ENCODE data around the gene CD177.
"Not testable (repeated sequence)": the region's sequence is repeated elsewhere in the genome, so short reads cannot be mapped to it uniquely, and the experiment has no call there.

CD177 gene

DNA sequence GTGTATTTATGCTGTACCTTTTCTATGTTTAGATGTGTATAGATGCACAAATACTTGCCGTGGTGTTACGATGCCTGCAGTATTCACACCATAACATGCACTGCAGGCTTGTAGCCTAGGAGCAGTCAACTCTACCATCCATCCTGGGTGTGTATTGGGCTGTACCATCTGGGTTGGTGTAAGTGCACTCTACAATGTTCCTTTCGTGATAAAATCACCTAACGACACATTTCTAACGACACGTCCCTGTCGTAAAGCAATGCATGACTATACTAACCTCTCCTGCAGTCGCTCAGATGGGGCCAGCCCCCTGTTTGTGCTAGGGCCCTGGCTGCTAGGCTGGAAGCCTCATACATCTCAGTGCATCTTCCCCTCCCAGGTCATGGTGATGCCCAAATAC lies 18.4 kb downstream of the CD177 start:
- TF ChIP-seq, protein P1, sequence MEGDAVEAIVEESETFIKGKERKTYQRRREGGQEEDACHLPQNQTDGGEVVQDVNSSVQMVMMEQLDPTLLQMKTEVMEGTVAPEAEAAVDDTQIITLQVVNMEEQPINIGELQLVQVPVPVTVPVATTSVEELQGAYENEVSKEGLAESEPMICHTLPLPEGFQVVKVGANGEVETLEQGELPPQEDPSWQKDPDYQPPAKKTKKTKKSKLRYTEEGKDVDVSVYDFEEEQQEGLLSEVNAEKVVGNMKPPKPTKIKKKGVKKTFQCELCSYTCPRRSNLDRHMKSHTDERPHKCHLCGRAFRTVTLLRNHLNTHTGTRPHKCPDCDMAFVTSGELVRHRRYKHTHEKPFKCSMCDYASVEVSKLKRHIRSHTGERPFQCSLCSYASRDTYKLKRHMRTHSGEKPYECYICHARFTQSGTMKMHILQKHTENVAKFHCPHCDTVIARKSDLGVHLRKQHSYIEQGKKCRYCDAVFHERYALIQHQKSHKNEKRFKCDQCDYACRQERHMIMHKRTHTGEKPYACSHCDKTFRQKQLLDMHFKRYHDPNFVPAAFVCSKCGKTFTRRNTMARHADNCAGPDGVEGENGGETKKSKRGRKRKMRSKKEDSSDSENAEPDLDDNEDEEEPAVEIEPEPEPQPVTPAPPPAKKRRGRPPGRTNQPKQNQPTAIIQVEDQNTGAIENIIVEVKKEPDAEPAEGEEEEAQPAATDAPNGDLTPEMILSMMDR (conservative IDR thresholded peaks at IDR 0.05): no peak
- no peak for TF ChIP-seq ZFX (IDR thresholded peaks at IDR 0.05)

GRCh38 chr19:43372462-43372861 lies 19.0 kb downstream of the CD177 start:
- TF ChIP-seq ZFX (IDR thresholded peaks at IDR 0.05): no peak
- TF ChIP-seq, protein P1 (conservative IDR thresholded peaks at IDR 0.05): no peak
- H3K27ac ChIP-seq: no peak overlapping the region

More for the DNA sequence above, 18.4 kb downstream of the CD177 start:
- no peak overlapping the region for H3K27ac ChIP-seq

- H3K27ac ChIP-seq: not testable (repeated sequence)
Measured at GRCh38 chr19:43377624-43378023, 24.1 kb downstream of the CD177 start.

DNA sequence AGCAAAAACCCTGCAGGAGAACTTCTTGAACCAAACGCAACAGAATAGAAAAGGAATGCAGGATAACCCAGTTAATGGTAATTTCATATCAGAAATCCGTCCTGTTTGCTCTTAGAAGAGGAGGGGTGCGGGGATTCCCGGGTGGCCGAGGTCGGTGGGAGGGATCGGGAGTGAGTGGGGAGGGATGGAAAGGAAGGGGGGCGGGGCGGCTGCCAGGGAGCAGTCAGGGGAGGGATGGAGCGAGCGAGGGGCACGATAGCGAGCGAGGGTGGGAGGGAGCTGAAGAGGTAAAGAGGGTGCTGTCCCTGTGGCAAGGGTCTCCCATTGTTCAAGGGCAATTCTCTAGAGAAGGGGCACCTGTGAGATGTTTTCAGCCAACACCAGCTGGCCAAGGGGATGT lies 26.5 kb downstream of the CD177 start:
- H3K27ac ChIP-seq: no peak overlapping the region
- no peak for TF ChIP-seq ZFX (IDR thresholded peaks at IDR 0.05)
- TF ChIP-seq, protein P1 (conservative IDR thresholded peaks at IDR 0.05): no peak

DNA sequence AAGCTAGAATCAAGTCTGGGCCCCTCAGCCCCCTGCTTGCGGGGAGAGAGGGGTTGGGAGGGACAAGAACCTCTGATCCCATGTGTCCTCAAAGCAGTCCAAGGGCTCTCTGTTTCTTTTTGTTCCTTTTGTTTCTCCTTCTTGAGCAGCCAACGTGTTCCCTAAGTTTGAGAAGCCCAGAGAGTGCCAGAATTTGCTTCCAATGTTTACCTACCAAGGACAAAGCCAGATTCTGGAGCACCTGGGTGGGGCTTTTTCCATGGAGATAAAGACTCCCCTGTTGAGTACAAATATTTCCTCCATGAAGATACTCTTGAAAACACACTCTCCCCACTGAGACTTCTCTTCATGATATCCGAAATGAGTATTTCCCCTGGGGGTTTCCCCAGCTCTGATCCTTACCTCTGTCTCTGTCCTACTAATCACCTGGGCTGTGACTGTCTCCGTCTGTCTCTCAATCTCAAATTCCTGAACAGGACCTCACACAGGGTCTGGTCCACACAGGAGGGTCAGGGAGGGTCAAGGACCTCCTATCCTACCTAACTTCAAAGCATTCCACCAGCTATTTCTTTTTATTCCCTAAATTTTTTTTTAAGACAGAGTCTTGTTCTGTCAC lies 27.4 kb downstream of the CD177 start:
- no peak for TF ChIP-seq ZFX (IDR thresholded peaks at IDR 0.05)
- TF ChIP-seq, protein P1 (conservative IDR thresholded peaks at IDR 0.05): no peak
- H3K27ac ChIP-seq: no peak overlapping the region

- not testable (repeated sequence) for H3K27ac ChIP-seq
Measured at GRCh38 chr19:43382586-43383216, 29.2 kb downstream of the CD177 start.

DNA sequence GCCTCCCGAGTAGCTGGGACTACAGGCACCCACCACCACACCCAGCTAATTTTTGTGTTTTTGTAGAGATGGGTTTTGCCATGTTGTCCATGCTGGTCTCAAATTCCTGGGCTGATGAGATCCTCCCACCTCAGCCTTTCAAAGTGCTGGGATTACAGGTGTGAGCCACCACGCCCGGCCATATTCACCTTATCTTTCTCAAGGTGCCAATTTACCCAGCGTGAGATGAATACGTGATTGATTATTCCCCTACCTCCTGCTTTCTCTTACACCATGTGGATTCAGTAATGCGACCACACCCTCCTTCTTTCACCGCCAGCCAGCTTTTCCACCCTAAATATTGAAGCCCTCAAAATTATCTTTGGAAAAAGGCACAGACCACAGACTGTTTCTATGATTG lies 29.8 kb downstream of the CD177 start:
- H3K27ac ChIP-seq: not testable (repeated sequence)

DNA sequence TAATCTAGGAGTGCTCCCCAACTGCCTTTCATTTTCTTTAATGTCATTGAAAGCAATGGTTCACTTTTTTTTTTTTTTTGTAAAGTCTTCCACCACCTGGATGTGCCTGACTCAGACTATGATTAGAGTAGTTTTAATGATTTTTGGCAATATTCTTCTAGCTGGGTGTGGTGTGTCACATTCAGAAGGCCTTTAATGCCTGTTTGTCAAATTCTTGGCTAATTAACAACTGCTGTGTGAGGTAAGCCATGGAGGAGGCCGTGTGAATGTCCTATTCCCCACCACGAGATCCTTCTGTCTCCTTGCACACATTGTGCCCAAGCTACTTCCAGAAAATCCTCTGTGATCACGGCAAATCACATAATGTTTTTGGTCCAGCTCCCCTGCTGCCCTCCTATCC lies 30.3 kb downstream of the CD177 start:
- not testable (repeated sequence) for H3K27ac ChIP-seq

DNA sequence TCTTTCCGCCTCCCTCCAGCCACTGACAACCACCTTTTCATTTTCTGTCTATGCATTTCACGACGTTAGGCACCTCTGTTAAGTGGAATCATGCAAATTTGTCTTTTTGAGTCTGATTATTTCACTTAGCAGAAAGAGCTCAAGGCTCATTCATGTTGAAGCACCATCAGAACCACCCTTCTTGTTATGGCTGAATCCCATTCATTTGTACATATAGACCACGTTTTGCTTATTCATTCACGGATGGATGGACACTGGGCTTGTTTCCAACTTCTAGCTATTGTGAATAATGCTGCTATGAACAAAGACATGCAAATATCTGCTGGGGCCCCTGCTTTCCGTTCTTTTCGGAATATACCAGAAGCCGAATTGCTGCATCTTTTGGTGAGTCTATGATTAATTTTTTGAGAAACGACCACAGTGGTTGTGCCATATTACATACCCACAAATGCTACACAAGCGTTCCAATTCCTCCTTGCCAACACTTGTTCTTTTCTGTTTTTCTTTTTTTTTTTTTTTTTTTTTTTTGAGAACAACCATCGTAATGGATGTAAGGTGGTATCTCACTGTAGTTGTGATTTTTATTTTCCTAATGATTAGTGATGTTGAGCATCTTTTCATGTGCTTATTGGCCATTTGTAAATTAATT lies 37.5 kb downstream of the CD177 start:
- not testable (repeated sequence) for H3K27ac ChIP-seq

DNA sequence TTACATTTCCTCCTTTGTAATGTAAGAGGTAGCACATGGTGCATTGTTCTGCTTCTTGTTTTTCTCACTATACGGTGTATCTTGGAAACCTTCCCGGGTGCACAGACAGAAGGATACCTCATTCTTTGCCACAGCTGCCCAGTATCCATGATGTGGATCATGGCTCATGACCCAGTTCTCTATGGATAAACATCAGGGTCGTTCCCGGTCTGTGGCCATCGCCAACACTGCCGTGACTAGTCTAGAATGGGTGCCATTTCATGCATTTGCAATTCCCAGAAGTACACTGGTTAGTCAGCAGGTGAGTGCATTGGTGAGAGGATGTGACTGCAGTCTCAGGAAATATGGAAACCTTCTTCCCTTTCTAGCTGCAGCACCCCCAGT lies 38.1 kb downstream of the CD177 start:
- H3K27ac ChIP-seq: not testable (repeated sequence)

- not testable (repeated sequence) for H3K27ac ChIP-seq
Measured at GRCh38 chr19:43393501-43393900, 40.0 kb downstream of the CD177 start.

Measured in C4-2B (cell line).